ENCODE results near the gene LGALS13.

DNA sequence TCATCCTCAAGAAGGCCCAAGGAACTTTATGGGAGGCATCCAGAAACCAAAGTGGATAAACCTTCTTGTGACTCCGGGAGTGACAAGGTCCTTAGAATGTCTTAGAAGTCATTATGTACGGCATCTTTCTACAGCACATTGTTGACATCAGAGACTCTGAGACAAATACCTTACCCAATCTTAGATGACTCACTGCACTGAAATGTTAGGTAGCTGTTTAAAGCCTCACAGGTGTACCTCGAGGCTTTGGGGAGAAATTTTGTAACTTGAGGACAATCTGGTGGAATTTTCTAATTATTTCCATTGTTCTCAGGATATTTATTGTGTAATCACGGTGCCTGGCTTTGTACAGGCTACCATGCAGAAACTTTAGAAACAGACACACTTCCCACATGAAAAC lies 14.8 kb upstream of the LGALS13 start:
- TF ChIP-seq, protein P1, sequence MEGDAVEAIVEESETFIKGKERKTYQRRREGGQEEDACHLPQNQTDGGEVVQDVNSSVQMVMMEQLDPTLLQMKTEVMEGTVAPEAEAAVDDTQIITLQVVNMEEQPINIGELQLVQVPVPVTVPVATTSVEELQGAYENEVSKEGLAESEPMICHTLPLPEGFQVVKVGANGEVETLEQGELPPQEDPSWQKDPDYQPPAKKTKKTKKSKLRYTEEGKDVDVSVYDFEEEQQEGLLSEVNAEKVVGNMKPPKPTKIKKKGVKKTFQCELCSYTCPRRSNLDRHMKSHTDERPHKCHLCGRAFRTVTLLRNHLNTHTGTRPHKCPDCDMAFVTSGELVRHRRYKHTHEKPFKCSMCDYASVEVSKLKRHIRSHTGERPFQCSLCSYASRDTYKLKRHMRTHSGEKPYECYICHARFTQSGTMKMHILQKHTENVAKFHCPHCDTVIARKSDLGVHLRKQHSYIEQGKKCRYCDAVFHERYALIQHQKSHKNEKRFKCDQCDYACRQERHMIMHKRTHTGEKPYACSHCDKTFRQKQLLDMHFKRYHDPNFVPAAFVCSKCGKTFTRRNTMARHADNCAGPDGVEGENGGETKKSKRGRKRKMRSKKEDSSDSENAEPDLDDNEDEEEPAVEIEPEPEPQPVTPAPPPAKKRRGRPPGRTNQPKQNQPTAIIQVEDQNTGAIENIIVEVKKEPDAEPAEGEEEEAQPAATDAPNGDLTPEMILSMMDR (IDR thresholded peaks at IDR 0.05; ENCODE audit: low read depth, low read length) = no peak
- TF ChIP-seq, protein P2, sequence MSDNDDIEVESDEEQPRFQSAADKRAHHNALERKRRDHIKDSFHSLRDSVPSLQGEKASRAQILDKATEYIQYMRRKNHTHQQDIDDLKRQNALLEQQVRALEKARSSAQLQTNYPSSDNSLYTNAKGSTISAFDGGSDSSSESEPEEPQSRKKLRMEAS (IDR thresholded peaks at IDR 0.05; ENCODE audit: low read depth, low read length) = no peak
- TF ChIP-seq POLR2A (IDR thresholded peaks at IDR 0.05; ENCODE audit: extremely low read depth, insufficient read length) (no peak), MYC (IDR thresholded peaks at IDR 0.05; ENCODE audit: low read depth, low read length) (no peak)
